Measurements from ENCODE around the gene MGST1. TPM values are rescaled to one million over a fixed set of nuclear protein-coding genes. Genes with fewer than 3 reads are reported as not detected.
A peak's percentile ranks its signal among the peaks of the same experiment; 100 is the strongest.
"Not testable (repeated sequence)": the region's sequence is repeated elsewhere in the genome, so short reads cannot be mapped to it uniquely, and the experiment has no call there.

Gene MGST1
- total RNA-seq, 2 donors from 2014 or later = 120 to 132 TPM

DNA sequence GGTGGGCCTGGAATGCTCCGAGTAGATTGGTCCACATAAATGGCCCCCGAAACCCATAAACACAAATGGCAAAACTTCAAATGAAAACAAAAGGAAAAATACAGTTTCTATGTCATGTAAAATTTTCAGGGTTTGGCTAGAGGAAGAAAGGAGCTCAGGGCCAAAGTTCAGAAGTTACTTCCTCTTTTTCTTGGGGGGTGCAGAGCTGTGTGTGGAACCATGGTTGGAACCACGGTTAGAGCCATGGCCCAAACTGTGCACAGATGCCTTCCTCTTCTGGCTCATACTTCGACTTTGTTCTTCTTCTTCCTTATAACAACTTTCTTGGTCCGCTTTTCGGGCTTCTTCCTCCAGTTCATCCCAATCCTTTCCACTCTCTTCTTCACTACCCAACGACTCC is 51.7 kb downstream of the MGST1 start:
- TF ChIP-seq, protein P1, sequence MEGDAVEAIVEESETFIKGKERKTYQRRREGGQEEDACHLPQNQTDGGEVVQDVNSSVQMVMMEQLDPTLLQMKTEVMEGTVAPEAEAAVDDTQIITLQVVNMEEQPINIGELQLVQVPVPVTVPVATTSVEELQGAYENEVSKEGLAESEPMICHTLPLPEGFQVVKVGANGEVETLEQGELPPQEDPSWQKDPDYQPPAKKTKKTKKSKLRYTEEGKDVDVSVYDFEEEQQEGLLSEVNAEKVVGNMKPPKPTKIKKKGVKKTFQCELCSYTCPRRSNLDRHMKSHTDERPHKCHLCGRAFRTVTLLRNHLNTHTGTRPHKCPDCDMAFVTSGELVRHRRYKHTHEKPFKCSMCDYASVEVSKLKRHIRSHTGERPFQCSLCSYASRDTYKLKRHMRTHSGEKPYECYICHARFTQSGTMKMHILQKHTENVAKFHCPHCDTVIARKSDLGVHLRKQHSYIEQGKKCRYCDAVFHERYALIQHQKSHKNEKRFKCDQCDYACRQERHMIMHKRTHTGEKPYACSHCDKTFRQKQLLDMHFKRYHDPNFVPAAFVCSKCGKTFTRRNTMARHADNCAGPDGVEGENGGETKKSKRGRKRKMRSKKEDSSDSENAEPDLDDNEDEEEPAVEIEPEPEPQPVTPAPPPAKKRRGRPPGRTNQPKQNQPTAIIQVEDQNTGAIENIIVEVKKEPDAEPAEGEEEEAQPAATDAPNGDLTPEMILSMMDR (IDR thresholded peaks at IDR 0.05) = no peak
- H3K4me3 ChIP-seq = no peak overlapping the region
- H3K27ac ChIP-seq = no peak overlapping the region
- ATAC-seq = no peak
- H3K36me3 ChIP-seq (replicated peaks in 1 of 2; ENCODE audit: insufficient read depth in 1 of 2, low read depth in 2 of 2) = no peaks in the 10 kb centered on the region
- no peaks in the 10 kb centered on the region for H3K27me3 ChIP-seq
- 81 to 84% methylated on average over 7 of the region's 7 CpGs for WGBS, 2 donors
- no peak for DNase-seq
- no peaks in the 10 kb centered on the region for H3K9me3 ChIP-seq
- intact Hi-C loops (cut with DNase I) = no loop called here
- no peaks in the 10 kb centered on the region for H3K4me1 ChIP-seq

- H3K27ac ChIP-seq; H3K4me3 ChIP-seq; H3K36me3 ChIP-seq (replicated peaks in 1 of 2; ENCODE audit: insufficient read depth in 1 of 2, low read depth in 2 of 2); H3K9me3 ChIP-seq; H3K4me1 ChIP-seq; DNase-seq; H3K27me3 ChIP-seq; ATAC-seq; intact Hi-C loops (cut with DNase I): not testable (repeated sequence)
- WGBS, 2 donors = 71% methylated on average over 1 of the region's 1 CpG
These were observed 54.4 kb downstream of the MGST1 start for GRCh38 chr12:16401835-16402234.

DNA sequence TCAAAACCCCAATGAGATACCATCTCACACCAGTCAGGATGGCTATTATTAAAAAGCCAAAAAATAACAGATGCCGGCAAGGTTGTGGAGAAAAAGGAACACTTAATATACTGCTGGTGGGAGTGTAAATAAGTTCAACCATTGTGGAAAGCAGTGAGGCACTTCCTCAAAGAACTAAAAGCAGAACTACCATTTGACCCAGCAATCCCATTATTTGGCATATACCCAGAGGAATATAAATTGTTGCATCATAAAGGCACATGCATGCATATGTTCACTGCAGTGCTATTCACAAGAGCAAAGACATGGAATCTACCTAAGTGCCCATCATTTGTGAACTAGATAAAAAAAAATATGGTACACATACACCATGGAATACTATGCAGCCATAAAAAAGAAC is 59.9 kb downstream of the MGST1 start:
- no peak for ATAC-seq
- Histone ChIP-seq H3K4me1 (no peaks in the 10 kb centered on the region), H3K4me3 (no peak overlapping the region), H3K36me3 (replicated peaks in 1 of 2; ENCODE audit: insufficient read depth in 1 of 2, low read depth in 2 of 2) (no peaks in the 10 kb centered on the region), H3K27ac (no peak overlapping the region), H3K27me3 (no peaks in the 10 kb centered on the region), H3K9me3 (no peaks in the 10 kb centered on the region)
- TF ChIP-seq, protein P1 (IDR thresholded peaks at IDR 0.05) = no peak
- TF ChIP-seq POLR2A (IDR thresholded peaks at IDR 0.05) = no peak
- peak in 1 of 4 donors; percentile 6 for DNase-seq
- intact Hi-C loops (cut with DNase I) = no loop called here
- 91 to 92% methylated on average over 1 of the region's 1 CpG for WGBS, 2 donors

Other genes with a start within 250 kb of the MGST1 start
- not detected for gene SLC15A5, start 70.0 kb upstream of the MGST1 start, total RNA-seq

Data from body of pancreas (tissue), 4 donors.